Activated naive CD4-positive, alpha-beta T cell (primary cell): ENCODE data around the gene SLC27A1.
A peak's percentile ranks its signal among the peaks of the same experiment; 100 is the strongest.
"Not testable (repeated sequence)": the region's sequence is repeated elsewhere in the genome, so short reads cannot be mapped to it uniquely, and the experiment has no call there.

Experiments used
- DNase-seq, 4 experiments: peaks; one replicate each; lab custom pipeline; 2025; lab: John Stamatoyannopoulos, UW

SLC27A1 gene

DNA sequence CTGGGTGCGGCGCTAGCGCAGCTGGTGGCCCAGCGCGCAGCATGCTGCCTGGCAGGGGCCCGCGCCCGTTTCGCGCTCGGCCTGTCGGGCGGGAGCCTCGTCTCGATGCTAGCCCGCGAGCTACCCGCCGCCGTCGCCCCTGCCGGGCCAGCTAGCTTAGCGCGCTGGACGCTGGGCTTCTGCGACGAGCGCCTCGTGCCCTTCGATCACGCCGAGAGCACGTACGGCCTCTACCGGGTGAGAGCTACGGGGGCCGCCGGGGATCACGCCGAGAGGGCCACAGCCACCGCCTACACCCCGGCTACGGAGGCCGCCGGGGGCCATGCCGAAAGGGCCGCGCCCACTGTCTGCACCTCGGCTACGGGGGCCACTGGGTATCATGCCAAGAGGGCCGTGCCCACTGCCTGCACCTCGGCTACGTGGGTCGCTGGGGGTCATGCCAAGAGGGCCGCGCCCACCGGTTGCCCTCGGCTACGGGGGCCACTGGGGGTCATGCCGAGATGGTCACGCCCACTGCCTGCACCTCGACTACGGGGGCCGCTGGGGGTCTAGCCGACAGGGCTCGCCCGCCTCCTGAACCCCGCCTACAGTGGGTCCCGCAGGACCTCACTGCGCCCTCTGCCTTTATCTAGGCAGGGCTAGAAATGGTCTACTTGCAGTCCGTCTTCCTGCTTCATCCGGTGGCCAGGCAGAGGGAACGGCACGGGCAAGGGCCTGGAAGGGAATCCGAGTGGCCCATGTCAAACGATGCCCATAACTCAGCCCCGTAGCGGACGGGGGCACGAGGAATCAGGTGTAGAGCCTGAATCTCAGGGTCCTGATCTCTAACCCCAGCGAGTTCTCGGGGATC, 41.6 kb downstream of the SLC27A1 start:
- DNase-seq, result peak; percentile 57 to 91 (median 75)

DNA sequence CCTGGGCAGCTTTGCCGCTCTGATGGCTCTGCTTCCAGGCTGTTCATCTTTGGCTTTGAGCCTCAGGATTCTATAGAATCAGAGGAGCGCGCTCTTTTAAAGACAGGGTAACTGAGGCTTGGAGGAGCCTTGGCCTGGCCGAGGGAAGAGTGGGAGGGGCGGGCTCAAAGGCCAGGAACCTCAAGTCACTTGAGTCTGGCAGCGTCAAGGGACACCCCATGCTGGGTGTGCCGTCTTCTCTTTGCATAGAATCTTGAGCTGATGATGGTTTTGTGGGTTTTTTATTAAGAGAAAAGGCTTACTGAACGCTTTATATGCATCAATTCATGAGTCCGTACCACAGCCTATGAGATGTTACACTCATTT, 42.2 kb downstream of the SLC27A1 start:
- DNase-seq, result no peak

DNA sequence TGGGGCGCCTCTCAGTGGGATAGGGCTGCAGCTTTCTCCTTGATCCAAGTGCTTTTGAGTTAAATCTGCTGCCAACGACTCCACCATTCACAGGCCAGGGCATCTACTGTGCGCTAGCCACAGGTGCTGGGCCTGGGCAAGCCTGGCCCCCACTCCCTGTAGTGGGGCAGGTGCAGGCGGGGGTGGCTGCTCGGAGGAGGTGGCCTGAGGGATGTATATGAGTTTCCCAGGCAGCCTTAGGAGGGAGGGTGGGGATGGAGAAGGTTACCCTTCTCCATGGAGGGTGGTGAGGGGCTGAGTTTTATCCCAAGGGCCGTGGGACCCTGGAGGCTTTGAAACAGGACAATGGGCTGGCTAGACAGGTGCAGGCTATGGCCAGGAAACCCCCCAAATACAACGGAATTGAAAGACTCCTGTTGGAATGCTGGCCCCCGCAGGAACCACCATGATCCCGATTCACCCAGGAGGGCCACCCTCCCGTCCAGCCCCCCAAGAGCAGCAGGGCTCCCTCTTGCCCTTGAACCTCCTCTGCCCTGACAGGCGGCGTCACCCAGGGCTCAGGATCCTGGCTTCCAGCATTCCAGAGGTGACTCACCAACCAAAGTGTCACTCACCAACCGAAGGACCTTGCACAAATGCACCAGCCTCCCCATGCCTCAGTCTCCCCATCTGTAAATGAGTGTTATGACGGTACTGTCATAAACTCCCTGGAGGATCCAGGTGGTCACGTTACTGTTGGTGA, 45.3 kb downstream of the SLC27A1 start:
- DNase-seq, result no peak

- no peak for DNase-seq
These were observed 47.6 kb downstream of the SLC27A1 start for GRCh38 chr19:17517898-17518297.

GRCh38 chr19:17518654-17519053, 48.3 kb downstream of the SLC27A1 start:
- DNase-seq, result not testable (repeated sequence)

DNA sequence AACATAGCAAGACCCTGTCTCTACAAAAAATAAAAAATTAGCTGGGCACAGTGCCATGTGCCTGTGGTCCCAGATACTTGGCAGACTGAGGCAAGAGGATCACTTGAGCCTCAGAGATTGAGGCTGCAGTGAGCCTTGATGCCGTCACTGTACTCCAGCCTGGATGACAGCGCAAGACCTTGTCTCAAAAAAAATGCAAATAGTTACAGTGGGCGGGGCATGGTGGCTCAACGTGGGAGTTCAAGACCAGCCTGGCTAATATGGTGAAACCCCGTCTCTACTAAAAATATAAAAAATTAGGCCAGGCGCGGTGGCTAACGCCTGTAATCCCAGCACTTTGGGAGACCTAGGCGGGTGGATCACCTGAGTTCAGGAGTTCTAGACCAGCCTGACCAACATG, 49.6 kb downstream of the SLC27A1 start:
- no peak for DNase-seq

- DNase-seq, result no peak
These were observed 50.5 kb downstream of the SLC27A1 start for GRCh38 chr19:17520865-17521264.

GRCh38 chr19:17522988-17523872, 52.9 kb downstream of the SLC27A1 start:
- DNase-seq, result peak in 2 of 4 experiments; percentile 26 to 27

DNA sequence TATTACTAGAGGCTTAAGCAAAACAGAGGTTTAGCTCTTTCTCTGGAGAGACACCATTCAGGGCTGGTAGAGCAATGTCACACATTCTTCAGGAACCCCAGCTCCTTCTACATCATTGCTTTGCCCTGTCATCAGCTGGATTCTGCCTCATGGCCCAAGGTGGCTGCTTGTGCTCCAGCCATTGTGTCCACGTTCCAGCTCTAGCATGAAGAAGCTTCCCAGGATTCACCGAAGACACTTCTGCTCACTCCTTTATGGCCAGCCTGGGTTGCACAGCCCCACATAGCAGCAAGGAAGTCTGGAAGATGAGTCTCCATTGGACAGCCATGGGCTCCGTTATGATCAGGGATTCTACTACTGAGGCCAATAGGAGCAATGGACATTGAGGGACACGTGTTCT, 54.3 kb downstream of the SLC27A1 start:
- no peak for DNase-seq

DNA sequence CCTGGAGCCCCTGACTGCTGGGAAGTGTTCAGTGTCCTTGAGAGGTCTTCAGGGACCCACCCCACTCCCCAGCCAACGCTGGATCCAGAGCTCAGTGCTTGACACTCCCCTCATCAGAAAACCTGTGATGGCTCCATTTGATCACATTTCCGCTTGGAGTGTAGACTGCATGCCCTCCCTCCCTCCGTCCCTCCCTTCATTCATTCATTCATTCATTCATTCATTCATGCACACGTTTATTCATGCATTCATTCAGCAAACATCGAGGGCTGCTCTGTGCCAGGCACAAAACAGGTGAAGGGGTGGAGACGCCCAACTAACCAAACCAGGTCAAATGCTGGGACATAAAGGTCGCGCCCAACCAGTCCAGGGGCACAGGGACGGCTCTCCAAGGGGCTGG, 54.8 kb downstream of the SLC27A1 start:
- DNase-seq, result no peak

DNA sequence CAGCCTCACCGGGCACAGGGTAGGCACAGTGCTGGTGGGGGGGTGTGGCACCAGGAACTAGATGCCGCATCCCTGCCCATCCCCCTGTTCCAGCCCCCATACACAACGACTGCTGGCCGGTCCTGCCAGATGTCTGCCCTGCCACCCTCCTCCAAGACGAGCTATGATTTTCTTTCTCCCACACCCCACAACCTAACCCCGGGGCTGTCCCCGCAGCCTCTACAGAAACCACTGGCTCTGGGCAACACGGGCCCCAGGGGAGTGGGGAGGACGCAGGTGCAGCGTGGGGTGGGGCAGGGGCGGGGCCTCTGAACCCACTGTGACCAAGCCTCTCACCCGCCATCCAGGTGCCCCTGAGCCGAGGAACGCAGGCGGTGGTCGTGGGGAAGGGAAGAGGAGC, 56.6 kb downstream of the SLC27A1 start:
- no peak for DNase-seq

DNA sequence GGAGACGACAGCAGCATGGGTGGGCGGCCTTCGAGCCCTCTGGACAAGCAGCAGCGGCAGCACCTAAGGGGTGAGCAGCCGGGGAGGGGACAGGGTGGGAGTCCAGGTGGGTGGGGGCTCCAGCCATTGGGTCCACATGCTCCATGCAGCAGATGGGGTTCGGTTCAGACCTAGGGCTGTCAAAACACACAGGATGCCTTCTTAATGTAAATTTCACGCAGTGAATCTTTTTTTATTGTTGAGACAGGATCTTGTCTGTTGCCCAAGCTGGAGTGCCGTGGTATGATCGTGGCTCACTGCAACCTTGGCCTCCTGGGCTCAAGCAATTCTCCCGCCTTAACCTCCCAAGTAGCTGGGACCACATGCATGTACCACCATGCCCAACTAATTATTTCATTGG, 57.0 kb downstream of the SLC27A1 start:
- DNase-seq, result no peak

DNA sequence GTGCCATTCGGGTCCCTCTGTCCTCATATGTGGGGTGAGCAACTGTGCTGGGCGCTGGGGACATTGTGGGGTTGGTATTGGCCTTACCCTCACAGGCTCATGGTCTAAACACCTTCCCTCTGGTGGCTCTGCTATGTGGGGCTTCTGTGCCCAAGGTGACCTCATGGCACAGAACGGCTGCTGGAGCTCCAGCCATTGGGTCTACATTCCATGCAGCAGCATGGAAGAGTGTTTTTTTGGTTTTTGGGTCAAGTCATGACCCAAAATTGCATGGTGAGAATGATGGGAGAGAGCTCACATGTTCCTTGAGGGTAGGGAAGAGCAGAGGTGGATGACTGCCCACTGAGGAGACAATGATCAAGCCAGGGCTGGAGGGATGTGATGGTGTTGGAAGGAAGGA, 58.3 kb downstream of the SLC27A1 start:
- DNase-seq, result no peak

GRCh38 chr19:17529239-17530158, 59.2 kb downstream of the SLC27A1 start:
- DNase-seq, result no peak

DNA sequence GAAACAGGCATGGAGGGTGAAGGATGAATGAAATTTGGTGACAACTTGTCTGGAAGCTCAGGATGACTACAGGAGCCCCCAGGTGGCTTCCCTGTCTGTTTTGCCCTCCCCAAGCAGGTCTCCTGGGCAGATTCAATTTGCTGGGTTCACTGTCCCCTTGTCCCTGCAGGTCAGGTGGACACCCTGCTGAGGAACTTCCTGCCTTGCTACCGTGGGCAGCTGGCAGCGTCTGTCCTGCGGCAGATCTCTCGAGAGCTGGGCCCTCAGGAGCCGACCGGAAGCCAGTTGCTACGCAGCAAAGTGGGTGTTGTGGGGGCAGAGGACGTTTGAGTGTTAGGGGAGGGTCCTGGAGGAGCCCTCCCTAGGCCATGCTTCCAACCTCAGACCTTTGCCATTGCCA, 60.3 kb downstream of the SLC27A1 start:
- no peak for DNase-seq

DNA sequence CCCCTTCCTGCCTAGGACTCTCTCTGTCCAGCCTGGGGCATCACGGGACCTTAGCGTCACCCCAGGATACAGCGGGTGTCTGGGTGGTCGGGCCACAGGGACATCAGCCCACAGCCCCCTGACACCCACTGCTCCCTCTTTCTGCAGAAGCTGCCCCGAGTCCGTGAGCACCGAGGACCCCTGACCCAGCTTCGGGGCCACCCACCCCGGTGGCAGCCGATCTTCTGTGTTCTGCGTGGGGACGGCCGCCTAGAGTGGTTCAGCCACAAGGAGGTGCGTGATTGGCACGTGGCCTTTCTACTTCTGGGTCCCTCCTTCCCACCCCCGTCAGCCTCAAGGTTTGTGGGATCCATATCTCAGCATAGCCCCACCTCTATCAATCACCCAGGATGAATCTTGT, 61.8 kb downstream of the SLC27A1 start:
- DNase-seq, result no peak

DNA sequence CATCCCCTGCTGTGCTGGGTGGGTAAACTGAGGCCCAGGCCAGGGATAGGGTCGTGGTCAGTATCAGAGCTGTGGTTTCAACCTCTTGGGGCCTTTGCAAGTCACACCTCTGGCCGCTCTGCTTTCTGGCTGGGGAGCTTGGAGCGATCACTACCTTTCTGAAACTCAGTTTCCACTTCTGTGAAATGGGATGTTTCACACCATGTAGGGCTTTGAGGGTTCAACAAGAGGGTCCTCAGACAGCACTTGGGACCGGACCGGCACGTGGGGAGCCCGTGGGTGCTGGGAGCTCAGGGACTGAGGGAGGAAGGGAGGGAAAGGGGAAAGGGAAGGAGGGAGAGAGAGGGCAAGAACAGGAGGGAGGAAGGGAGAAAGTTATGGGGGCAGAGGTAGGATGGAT, 62.2 kb downstream of the SLC27A1 start:
- DNase-seq, result no peak

DNA sequence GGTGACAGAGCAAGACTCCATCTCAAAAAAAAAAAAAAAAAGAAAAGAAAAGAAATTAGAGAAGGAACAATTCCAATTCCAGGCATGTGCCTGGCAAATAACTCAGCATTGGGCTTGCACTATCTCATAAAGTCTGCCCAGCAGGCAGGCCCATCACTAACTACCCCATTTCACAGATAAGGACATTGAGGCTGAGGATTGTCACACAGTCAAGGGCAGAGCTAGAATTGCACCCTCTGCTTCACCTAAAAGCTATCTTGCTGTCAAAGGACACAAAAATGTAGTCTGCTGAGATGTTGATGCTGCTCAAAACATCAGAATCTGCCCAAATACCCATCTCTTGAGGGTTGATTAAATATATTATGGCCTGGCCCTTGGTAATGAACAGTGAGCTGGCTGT, 64.4 kb downstream of the SLC27A1 start:
- DNase-seq, result no peak

GRCh38 chr19:17536955-17537354, 66.6 kb downstream of the SLC27A1 start:
- DNase-seq, result no peak

DNA sequence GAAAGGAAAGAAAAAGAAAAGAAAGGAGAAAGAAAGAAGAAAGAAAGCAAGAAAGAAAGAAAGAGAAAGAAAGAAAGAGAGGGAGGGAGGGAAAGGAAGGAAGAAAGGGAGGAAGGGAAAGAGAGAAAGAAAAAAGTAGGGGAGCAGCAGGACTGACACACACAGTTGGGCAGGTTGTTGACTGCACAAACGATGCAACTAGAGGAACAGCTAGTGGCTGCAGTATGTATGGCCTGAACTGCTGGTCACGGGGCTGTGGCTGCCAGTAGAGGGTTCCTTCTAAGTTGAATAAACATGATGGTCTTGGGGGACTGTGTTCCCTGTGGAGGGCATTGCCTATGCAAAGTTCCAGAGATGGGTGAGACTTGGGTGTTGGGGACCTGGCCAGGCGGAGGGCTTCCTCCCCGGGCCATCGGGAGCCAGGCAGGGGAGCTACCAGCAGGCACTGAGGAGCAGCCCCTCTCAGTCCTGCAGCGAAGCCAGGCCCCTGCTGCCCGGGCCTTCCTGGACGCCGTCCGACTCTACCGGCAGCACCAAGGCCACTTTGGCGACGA, 68.4 kb downstream of the SLC27A1 start:
- no peak for DNase-seq
